HEK293 (cell line): ENCODE measurements around the gene AGMO.

Experiments used
- CTCF ChIA-PET: fragments of 350-600 bp; formaldehyde crosslinking; extraction: SDS; loops from one replicate; lab custom pipeline; 2021; ENCODE audit warnings: antibody characterized with exemption; lab: Yijun Ruan, JAX
- POLR2A ChIA-PET: fragments of 300-600 bp; formaldehyde crosslinking; extraction: SDS; loops from one replicate; lab custom pipeline; 2020; ENCODE audit warnings: antibody characterized with exemption, inconsistent platforms; lab: Yijun Ruan, JAX
- H3K27ac ChIP-seq: fragments of 200-500 bp; sonication (Bioruptor generic); 2 replicates; pipeline ENCODE4 v1.5.1; 2014; ENCODE audit warnings: low read depth, low read length, control low read depth, inconsistent platforms; ENCODE audit errors: extremely low read depth
- H3K36me3 ChIP-seq, 2 experiments: fragments of 200-500 bp in 1 of 2; sonication (Bioruptor generic) in 1 of 2; 1 replicate in 1 of 2; 2 replicates in 1 of 2; pipeline ENCODE4 v1.5.1; 2014 to 2017; ENCODE audit warnings: inconsistent platforms in 2 of 2, low read length in 2 of 2; ENCODE audit not compliant: control insufficient read depth in 2 of 2, insufficient read depth in 1 of 2
- H3K4me1 ChIP-seq: fragments of 200-500 bp; sonication (Bioruptor generic); 2 replicates; pipeline ENCODE4 v1.5.1; 2014; ENCODE audit warnings: mild to moderate bottlenecking, low read length, inconsistent platforms; ENCODE audit not compliant: control insufficient read depth, insufficient read depth
- H3K4me3 ChIP-seq: 2 replicates; pipeline ENCODE4 v1.5.1; 2011; ENCODE audit warnings: low read depth, mild to moderate bottlenecking, control low read depth, low read length, moderate library complexity
- H3K9me3 ChIP-seq: fragments of 200-500 bp; sonication (Bioruptor generic); 2 replicates; pipeline ENCODE4 v1.5.1; 2014; ENCODE audit warnings: low read depth, low read length, inconsistent platforms; ENCODE audit not compliant: control insufficient read depth, insufficient read depth
- FEZF1 ChIP-seq: fragments of 450-650 bp; formaldehyde crosslinking; IDR thresholded peaks from 2 replicates; pipeline ENCODE4 v1.5.1; 2016; ENCODE audit warnings: missing biosample characterization, missing genetic modification characterization
- GLI2 ChIP-seq: fragments of 450-650 bp; formaldehyde crosslinking; IDR thresholded peaks from 2 replicates; pipeline ENCODE4; 2017; ENCODE audit warnings: missing biosample characterization, missing genetic modification characterization, low read depth, borderline replicate concordance
- GLI4 ChIP-seq: fragments of 450-650 bp; formaldehyde crosslinking; IDR thresholded peaks from 2 replicates; pipeline ENCODE4 v1.5.1; 2016; ENCODE audit warnings: missing biosample characterization, missing genetic modification characterization
- OSR2 ChIP-seq: fragments of 450-650 bp; formaldehyde crosslinking; IDR thresholded peaks from 2 replicates; pipeline ENCODE4 v1.5.1; 2016; ENCODE audit warnings: missing biosample characterization, missing genetic modification characterization
- TCF7L2 ChIP-seq: IDR thresholded peaks from 2 replicates; pipeline ENCODE4 v1.6.1; 2011; ENCODE audit warnings: low read depth, mild to moderate bottlenecking, inconsistent platforms, low read length, moderate library complexity, borderline replicate concordance
- YY1 ChIP-seq: fragments of 450-650 bp; formaldehyde crosslinking; IDR thresholded peaks from 2 replicates; pipeline ENCODE4 v1.5.1; 2018; ENCODE audit warnings: missing biosample characterization, missing genetic modification characterization
- ZBTB20 ChIP-seq: fragments of 450-650 bp; formaldehyde crosslinking; IDR thresholded peaks from 2 replicates; pipeline ENCODE4 v1.5.1; 2016; ENCODE audit warnings: missing biosample characterization, missing genetic modification characterization
- ZBTB44 ChIP-seq: fragments of 450-650 bp; IDR thresholded peaks from 2 replicates; pipeline ENCODE4 v1.5.1; 2018; ENCODE audit warnings: missing biosample characterization, mild to moderate bottlenecking, missing genetic modification characterization
- ZBTB6 ChIP-seq: fragments of 450-650 bp; formaldehyde crosslinking; IDR thresholded peaks from 2 replicates; pipeline ENCODE4 v1.5.1; 2017; ENCODE audit warnings: missing biosample characterization, missing genetic modification characterization
- ZBTB8A ChIP-seq: fragments of 450-650 bp; formaldehyde crosslinking; IDR thresholded peaks from 2 replicates; pipeline ENCODE4 v1.5.1; 2016; ENCODE audit warnings: missing biosample characterization, missing genetic modification characterization
- ZNF10 ChIP-seq: fragments of 450-650 bp; formaldehyde crosslinking; IDR thresholded peaks from 2 replicates; pipeline ENCODE4 v1.5.1; 2017; ENCODE audit warnings: missing biosample characterization, missing genetic modification characterization
- ZNF132 ChIP-seq: fragments of 450-650 bp; formaldehyde crosslinking; IDR thresholded peaks from 2 replicates; pipeline ENCODE4 v1.5.1; 2017; ENCODE audit warnings: missing biosample characterization, missing genetic modification characterization, borderline replicate concordance
- ZNF157 ChIP-seq: fragments of 450-650 bp; formaldehyde crosslinking; IDR thresholded peaks from 2 replicates; pipeline ENCODE4 v1.5.1; 2016; ENCODE audit warnings: missing biosample characterization, missing genetic modification characterization
- ZNF211 ChIP-seq: fragments of 450-650 bp; formaldehyde crosslinking; IDR thresholded peaks from 2 replicates; pipeline ENCODE4 v1.5.1; 2016; ENCODE audit warnings: low read depth, missing biosample characterization, missing genetic modification characterization
- ZNF354C ChIP-seq: fragments of 450-650 bp; formaldehyde crosslinking; IDR thresholded peaks from 2 replicates; pipeline ENCODE4 v1.5.1; 2016; ENCODE audit warnings: missing biosample characterization, missing genetic modification characterization, low read depth, borderline replicate concordance
- ZNF473 ChIP-seq: fragments of 450-650 bp; formaldehyde crosslinking; IDR thresholded peaks from 2 replicates; pipeline ENCODE4 v1.5.1; 2017; ENCODE audit warnings: missing biosample characterization, missing genetic modification characterization
- ZNF548 ChIP-seq: fragments of 450-650 bp; formaldehyde crosslinking; IDR thresholded peaks from 2 replicates; pipeline ENCODE4 v1.5.1; 2016; ENCODE audit warnings: missing biosample characterization, missing genetic modification characterization
- ZNF549 ChIP-seq: fragments of 450-650 bp; IDR thresholded peaks from 2 replicates; pipeline ENCODE4 v1.5.1; 2018; ENCODE audit warnings: missing biosample characterization, missing genetic modification characterization, mild to moderate bottlenecking, inconsistent platforms, moderate library complexity
- ZNF555 ChIP-seq: fragments of 450-650 bp; formaldehyde crosslinking; conservative IDR thresholded peaks from 2 replicates; pipeline ENCODE4 v1.5.1; 2017; ENCODE audit warnings: missing biosample characterization, mild to moderate bottlenecking, missing genetic modification characterization, inconsistent platforms
- ZNF654 ChIP-seq: fragments of 450-650 bp; formaldehyde crosslinking; IDR thresholded peaks from 2 replicates; pipeline ENCODE4 v1.5.1; 2016; ENCODE audit warnings: low read depth, missing biosample characterization, missing genetic modification characterization
- ZNF785 ChIP-seq: fragments of 450-650 bp; formaldehyde crosslinking; IDR thresholded peaks from 2 replicates; pipeline ENCODE4 v1.5.1; 2016; ENCODE audit warnings: missing biosample characterization, missing genetic modification characterization

The AGMO gene

DNA sequence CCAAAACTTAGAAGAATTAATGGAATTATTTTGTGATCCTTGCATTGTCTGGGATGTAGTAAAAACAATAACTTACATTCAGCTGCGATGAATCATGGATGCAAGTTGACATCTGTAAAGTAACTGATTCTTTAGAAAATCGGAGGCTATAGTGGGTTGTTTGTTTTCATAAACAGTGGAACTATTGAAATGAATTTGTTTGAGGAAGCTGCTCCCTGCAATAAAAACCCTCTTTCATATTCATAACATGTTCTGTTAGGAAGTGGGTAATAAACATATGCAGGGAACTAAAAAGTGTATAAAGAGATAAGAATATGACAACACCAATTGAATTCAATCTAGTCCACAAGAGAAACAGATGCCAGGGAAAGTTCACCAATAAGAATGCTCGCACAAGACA, 53.6 kb downstream of the AGMO start (continued):
- TF ChIP-seq OSR2 (tag by site-specific recombination) (no peak), ZNF211 (tag by site-specific recombination) (no peak), ZNF132 (tag by site-specific recombination) (no peak), ZBTB20 (tag by site-specific recombination) (no peak), ZNF654 (tag by site-specific recombination) (no peak), ZNF10 (no peak), ZBTB6 (tag by site-specific recombination) (no peak)

GRCh38 chr7:15507708-15508107, 54.1 kb downstream of the AGMO start:
- CTCF ChIA-PET, result no interaction called here
- POLR2A ChIA-PET, result no interaction called here
- no peak overlapping the region for H3K27ac ChIP-seq

GRCh38 chr7:15507171-15507570, 54.6 kb downstream of the AGMO start:
- POLR2A ChIA-PET, result no interaction called here
- Histone ChIP-seq H3K4me3 (no peak overlapping the region), H3K36me3 (no peaks in the 10 kb centered on the region), H3K27ac (no peak overlapping the region), H3K4me1 (no peaks in the 10 kb centered on the region)
- CTCF ChIA-PET, result no interaction called here
- TF ChIP-seq ZNF157, result no peak
- TF ChIP-seq, all 188 proteins: peak for 0
- no peaks in the 10 kb centered on the region for H3K9me3 ChIP-seq

More at GRCh38 chr7:15507708-15508107, 54.1 kb downstream of the AGMO start:
- Histone ChIP-seq H3K4me1 (no peaks in the 10 kb centered on the region), H3K36me3 (no peaks in the 10 kb centered on the region)
- TF ChIP-seq ZBTB6 (tag by site-specific recombination), result no peak
- TF ChIP-seq, all 188 proteins: peak for 0
- Histone ChIP-seq H3K4me3 (no peak overlapping the region), H3K9me3 (no peaks in the 10 kb centered on the region)

GRCh38 chr7:15505761-15506160, 56.1 kb downstream of the AGMO start:
- Histone ChIP-seq H3K4me1 (no peaks in the 10 kb centered on the region), H3K9me3 (no peaks in the 10 kb centered on the region), H3K27ac (no peak overlapping the region), H3K36me3 (no peaks in the 10 kb centered on the region), H3K4me3 (no peak overlapping the region)
- TF ChIP-seq ZBTB6 (tag by site-specific recombination) (no peak), GLI4 (no peak), ZBTB44 (tag by site-specific recombination) (no peak), ZNF473 (tag by site-specific recombination) (no peak), TCF7L2 (no peak), ZNF354C (tag by site-specific recombination) (no peak), FEZF1 (tag by site-specific recombination) (no peak), ZNF548 (tag by site-specific recombination) (no peak), ZNF549 (tag by site-specific recombination) (no peak), ZNF555 (no peak), ZNF785 (tag by site-specific recombination) (no peak), GLI2 (tag by site-specific recombination) (no peak), YY1 (tag by site-specific recombination) (no peak), ZBTB8A (no peak)
- ChIA-PET POLR2A (no interaction called here), CTCF (no interaction called here)
